Tibial nerve (tissue), 3 donors: Measurements from ENCODE around the gene SVIL.

Source experiments
- CTCF ChIP-seq, 5 experiments: fragments of 200-600 bp in 3 of 5; fragments of 450-650 bp in 2 of 5; sonication (generic) in 3 of 5; IDR thresholded peaks; one replicate each; pipeline ENCODE4 v1.5.1; 2016 to 2019; ENCODE audit warnings: antibody characterized with exemption in 5 of 5, mild to moderate bottlenecking in 3 of 5, moderate library complexity in 2 of 5
- POLR2A ChIP-seq, 2 donors: fragments of 450-650 bp; IDR thresholded peaks; one replicate each; pipeline ENCODE4 v1.6.1; 2017; ENCODE audit warnings: antibody characterized with exemption in 2 of 2, mild to moderate bottlenecking in 2 of 2, moderate library complexity in 2 of 2

GRCh38 chr10:29434111-29434510, 200.7 kb downstream of the SVIL start:
- no peak for TF ChIP-seq CTCF (IDR thresholded peaks at IDR 0.05)
- no peak for TF ChIP-seq POLR2A (IDR thresholded peaks at IDR 0.05)
